Measurements from ENCODE around the gene DOCK1. TPM values are rescaled to one million over a fixed set of nuclear protein-coding genes. Genes with fewer than 3 reads are reported as not detected.

DOCK1 gene
- total RNA-seq, 2 donors from 2014 or later, result 34.3 to 44.1 TPM

DNA sequence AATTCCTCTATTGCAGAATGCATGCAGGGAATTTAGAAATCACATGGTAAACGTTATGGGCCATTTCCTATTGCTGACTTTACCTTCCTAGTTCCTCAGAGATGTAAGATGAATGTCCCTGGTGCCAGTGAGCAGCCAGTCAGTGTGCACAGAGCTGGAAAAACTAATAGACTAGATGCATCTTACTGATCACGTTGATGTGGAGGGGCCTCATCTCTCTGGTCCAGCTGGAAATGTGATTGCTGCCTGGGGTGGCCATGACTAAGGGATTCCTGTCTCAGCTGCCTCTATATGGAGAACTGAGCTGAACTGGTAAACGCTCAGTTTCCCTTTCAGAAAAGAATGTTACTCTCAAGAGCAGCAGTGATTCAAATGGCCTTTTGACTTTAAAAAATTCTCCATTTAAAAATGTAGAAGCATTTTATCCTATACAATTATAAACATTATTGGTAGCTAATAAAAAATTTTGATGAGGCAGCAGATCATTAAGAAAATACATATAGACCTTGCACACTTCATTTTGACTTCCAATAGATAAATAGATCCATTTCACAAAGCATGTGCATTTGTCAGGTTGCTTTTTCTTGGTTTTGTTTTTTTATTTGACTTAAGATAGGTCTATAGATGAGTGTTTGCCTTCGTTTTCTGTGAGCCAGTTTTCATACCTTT lies 371.7 kb downstream of the DOCK1 start:
- no peaks in the 10 kb centered on the region for H3K36me3 ChIP-seq (replicated peaks in 1 of 2; ENCODE audit: insufficient read depth in 1 of 2, low read depth in 2 of 2)
- ATAC-seq (no peak), DNase-seq (no peak)
- no peaks in the 10 kb centered on the region for H3K4me1 ChIP-seq
- intact Hi-C loops (cut with DNase I), result no loop called here
- no peaks in the 10 kb centered on the region for H3K9me3 ChIP-seq
- no peak overlapping the region for H3K4me3 ChIP-seq
- H3K27ac ChIP-seq, result no peak overlapping the region
- WGBS, 2 donors, result 63 to 66% methylated on average over 4 of the region's 4 CpGs
- H3K27me3 ChIP-seq, result no peaks in the 10 kb centered on the region
- TF ChIP-seq, protein P1, sequence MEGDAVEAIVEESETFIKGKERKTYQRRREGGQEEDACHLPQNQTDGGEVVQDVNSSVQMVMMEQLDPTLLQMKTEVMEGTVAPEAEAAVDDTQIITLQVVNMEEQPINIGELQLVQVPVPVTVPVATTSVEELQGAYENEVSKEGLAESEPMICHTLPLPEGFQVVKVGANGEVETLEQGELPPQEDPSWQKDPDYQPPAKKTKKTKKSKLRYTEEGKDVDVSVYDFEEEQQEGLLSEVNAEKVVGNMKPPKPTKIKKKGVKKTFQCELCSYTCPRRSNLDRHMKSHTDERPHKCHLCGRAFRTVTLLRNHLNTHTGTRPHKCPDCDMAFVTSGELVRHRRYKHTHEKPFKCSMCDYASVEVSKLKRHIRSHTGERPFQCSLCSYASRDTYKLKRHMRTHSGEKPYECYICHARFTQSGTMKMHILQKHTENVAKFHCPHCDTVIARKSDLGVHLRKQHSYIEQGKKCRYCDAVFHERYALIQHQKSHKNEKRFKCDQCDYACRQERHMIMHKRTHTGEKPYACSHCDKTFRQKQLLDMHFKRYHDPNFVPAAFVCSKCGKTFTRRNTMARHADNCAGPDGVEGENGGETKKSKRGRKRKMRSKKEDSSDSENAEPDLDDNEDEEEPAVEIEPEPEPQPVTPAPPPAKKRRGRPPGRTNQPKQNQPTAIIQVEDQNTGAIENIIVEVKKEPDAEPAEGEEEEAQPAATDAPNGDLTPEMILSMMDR (IDR thresholded peaks at IDR 0.05), result no peak
- TF ChIP-seq POLR2A (IDR thresholded peaks at IDR 0.05), result no peak

DNA sequence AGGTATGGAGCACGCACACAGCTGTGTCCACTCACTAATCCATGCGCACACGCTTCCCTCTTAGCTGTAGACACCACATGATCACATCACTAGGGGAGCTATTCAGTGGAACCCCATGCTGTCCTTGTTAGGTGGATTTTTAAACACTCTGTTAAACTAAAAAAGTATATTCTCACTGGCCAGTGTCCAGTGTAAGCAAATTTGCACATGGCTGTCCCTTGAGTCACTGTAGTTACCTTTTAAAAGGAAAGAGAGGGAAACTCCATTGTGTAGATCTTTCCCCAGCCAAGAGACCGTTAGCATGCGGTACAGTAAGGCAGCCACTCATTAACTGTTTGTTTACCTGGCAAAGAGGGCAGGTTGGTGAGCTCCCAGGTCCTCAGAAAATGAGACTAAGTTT lies 372.8 kb downstream of the DOCK1 start:
- Histone ChIP-seq H3K4me1 (no peaks in the 10 kb centered on the region), H3K36me3 (replicated peaks in 1 of 2; ENCODE audit: insufficient read depth in 1 of 2, low read depth in 2 of 2) (no peaks in the 10 kb centered on the region), H3K9me3 (no peaks in the 10 kb centered on the region), H3K27ac (no peak overlapping the region), H3K27me3 (no peaks in the 10 kb centered on the region), H3K4me3 (no peak overlapping the region)
- TF ChIP-seq, protein P1 (IDR thresholded peaks at IDR 0.05), result no peak
- TF ChIP-seq POLR2A (IDR thresholded peaks at IDR 0.05), result no peak
- intact Hi-C loops (cut with DNase I), result no loop called here
- DNase-seq (no peak), ATAC-seq (peak; percentile 12)
- WGBS, 2 donors, result 67 to 70% methylated on average over 5 of the region's 5 CpGs

DNA sequence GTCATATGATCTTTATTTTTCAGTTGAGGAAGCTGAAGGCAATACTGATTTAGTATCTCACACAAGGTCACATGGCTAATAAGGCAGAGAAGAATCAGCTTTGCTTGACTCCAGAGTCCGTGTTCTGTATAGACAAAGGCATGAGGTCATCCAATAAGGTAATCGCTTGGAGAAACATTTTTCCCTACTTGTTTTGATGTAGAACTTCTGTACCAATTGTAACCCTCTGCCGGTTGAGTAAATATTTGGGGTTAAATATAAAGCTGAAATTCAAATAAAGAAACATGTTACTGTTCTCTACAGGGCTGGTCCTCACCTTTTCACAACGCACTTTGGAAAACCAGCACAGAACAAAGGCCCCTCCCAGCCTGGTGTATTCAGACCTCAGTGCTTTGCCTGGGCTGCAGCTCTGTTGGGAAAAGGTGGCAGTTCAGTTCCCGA lies 374.1 kb downstream of the DOCK1 start:
- TF ChIP-seq, protein P1 (IDR thresholded peaks at IDR 0.05), result no peak
- TF ChIP-seq POLR2A (IDR thresholded peaks at IDR 0.05), result no peak
- WGBS, 2 donors, result 51 to 68% methylated on average over 5 of the region's 5 CpGs
- H3K36me3 ChIP-seq (replicated peaks in 1 of 2; ENCODE audit: insufficient read depth in 1 of 2, low read depth in 2 of 2), result no peaks in the 10 kb centered on the region
- no peaks in the 10 kb centered on the region for H3K4me1 ChIP-seq
- DNase-seq, result no peak
- H3K9me3 ChIP-seq, result no peaks in the 10 kb centered on the region
- no peaks in the 10 kb centered on the region for H3K27me3 ChIP-seq
- peak overlapping the region in 1 of 4 donors; percentile 28 for H3K27ac ChIP-seq
- H3K4me3 ChIP-seq, result no peak overlapping the region
- intact Hi-C loops (cut with DNase I), result no loop called here
- peak; percentile 59 for ATAC-seq

DNA sequence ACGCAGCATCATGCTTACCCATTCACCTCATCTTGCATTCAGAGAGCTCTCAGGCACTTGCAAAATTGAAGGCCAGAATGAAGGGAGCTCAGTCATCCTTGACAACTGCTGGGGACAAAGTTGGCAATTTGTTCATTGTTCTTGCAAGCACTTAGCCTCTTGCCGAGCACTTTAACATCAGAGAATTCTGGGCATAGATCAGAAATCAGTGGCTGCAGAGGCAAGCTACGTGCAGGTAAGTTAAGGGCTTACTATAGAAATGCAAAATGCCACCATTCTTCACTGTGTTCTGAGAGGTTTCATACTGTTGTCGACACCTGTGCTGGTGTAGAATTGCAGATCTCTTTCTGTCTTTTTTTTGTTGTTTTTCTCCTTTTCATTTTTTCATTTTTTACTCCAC lies 375.2 kb downstream of the DOCK1 start:
- no peak for ATAC-seq
- H3K27ac ChIP-seq, result no peak overlapping the region

More for the DNA sequence above, 375.2 kb downstream of the DOCK1 start:
- Histone ChIP-seq H3K27me3 (no peaks in the 10 kb centered on the region), H3K9me3 (no peaks in the 10 kb centered on the region), H3K4me3 (no peak overlapping the region), H3K36me3 (replicated peaks in 1 of 2; ENCODE audit: insufficient read depth in 1 of 2, low read depth in 2 of 2) (no peaks in the 10 kb centered on the region), H3K4me1 (no peaks in the 10 kb centered on the region)
- WGBS, 2 donors, result 98% methylated on average over 4 of the region's 4 CpGs
- no peak for DNase-seq
- intact Hi-C loops (cut with DNase I), result no loop called here
- TF ChIP-seq, protein P1 (IDR thresholded peaks at IDR 0.05), result no peak
- no peak for TF ChIP-seq POLR2A (IDR thresholded peaks at IDR 0.05)
